ENCODE data around the gene OSM.

OSM gene

DNA sequence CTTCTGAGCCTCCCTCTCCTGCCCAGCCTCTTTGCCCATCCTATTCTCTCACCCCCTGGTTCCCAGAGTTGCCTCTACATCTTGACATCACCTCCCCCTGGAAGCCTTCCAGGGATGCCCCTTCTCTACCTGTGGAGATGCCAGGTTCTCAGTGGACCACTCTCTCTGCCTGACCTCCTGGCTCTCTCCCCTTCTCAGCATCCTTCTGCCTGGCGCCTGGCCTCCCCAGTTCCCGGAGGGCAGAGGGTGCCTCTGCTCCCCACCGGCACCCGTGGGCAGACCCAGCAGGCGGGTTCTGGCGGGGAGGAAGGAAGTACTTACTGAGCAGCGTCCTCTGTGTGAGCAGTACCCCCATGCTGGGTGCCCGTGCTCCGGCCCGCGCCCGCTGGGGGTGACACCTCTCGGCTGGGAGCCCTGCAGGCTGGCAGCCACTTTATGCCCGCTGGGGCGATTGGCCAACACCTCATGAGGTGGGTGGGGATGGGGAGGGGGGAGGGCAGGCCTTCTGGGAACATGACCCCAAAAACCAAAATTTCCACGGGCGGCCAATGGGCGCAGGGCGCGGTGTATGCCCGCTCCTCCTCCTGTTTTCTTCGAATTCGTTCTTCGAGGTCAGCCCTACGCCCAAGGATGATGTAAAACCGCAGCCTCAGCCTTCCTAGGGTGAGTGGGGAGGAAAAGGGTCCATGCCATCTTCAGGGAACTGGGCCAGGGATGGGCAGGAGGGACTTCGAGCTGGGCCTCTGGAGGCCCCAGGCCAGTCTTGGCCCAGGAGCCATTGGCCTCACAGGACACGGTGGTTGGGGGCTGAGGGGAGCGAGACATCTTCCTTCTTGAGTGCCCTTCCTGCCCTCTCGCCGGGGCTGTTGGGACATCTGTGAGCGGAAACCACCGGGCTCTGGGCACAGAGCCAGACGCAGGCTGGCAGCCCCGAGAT, at the start of gene OSM:
Gene OSM, minus strand, starts transcription at position 407 of the 937 bp plus-strand sequence. Its CDS starts 52 bp downstream, at position 355.
- in situ Hi-C loops (cut with MboI; ENCODE audit: low sequenced_read_pairs), result loop anchor here (10.0 kb wide), 1 partner anchor 118 kb away; the partner anchor contains the start of gene RNF215

DNA sequence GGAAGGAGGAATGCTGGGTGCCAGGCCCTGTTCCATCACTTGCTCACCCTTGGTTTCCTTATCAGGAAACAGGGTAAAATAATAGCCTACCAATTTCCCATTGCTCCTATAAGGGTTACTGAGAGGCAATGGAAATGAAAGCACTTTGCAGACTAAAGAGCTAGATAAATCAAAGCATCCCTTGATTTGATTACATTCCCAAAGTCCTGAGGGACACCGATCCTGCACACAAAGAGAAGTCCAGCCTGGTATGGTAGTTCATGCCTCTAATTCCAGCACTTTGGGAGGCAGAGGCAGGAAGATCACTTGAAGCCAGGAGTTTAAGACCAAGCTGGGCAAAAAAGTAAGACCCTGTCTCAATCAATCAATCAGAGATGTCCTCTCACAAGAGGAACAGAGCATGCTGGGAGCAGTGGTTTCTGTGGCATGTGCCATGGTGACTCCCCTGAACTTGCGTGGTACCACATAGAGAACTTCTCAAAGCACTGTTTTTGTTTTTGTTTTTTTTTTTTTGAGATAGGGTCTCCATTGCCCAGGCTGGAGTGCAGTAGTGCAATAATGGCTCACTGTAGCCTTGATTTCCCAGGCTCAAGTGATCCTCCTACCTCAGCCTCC, 49.4 kb upstream of the OSM start:
- in situ Hi-C loops (cut with MboI; ENCODE audit: low sequenced_read_pairs), result no loop called here

DNA sequence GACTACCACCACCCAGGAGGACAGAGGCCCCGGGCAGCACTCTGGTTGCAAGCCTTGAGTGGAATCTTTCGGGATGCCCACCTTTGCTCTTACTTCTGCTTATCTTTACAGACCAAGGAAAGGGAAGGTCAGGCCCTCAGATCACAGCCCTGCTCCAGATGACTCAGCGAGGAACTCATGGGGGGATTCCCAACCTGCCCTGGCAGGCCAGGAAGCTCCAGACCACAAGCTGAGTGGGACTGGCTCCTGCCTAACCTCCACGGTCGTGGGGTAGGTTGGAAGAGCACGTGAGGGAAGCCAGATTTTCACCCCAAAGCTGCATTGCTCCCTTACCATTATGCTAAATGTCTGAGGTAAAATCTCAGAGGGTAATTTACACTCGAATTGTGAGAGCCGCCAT, 48.3 kb upstream of the OSM start:
- in situ Hi-C loops (cut with MboI; ENCODE audit: low sequenced_read_pairs), result no loop called here

DNA sequence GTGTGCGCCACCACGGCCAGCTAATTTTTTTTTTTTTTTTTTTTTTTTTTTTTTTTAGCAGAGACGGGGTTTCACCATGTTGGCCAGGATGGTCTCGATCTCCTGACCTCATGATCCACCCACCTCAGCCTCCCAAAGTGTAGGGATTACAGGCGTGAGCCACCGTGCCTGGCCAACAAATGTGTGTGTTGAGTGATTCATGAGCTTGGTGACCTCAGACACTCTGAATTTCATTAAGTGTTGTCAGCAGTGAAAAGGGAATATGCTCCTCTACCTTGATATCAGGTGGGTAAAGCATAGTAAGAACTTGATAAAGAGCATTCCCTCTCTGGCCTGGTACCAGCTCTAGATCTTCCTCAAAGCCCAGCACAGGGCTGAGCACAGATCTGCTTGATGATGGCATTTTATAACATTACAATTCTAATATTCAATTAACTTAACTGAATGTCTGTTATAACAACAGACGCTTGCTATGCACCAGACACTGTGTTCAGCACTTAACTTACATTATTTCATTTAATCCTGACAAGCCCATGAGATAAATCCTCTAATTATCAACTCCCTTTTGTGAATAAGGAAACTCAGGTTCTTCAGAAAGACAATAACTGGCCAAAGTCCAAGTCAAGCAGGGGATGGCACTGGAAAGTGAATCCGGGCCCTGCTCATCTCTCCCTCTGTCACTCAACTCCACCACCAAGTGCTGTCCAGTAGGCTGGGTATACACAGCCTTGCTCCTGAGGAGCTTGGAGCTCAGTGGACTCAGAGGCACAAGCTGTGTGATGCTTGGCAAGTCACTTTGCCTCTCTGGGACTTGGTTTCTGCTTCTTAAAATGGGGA, 47.1 kb upstream of the OSM start:
- in situ Hi-C loops (cut with MboI; ENCODE audit: low sequenced_read_pairs), result no loop called here

DNA sequence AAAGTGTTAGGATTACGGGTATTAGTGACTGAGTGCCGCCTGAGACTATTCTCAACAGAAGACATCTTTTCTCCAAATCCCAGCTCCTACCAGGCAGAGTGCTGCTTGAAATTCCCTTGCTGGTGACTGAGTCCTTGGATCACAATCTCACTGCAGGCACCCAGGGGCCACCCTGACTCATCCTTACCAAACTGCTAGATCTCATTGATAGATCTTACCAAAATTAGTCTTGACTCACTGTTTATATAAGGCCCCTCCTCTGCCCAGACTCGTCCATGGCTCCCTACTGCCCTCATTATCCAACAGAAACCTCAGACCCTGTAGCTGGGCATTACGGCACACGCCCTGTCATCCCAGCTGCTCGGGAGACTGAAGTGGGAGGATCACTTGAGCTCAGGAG, 45.4 kb upstream of the OSM start:
- in situ Hi-C loops (cut with MboI; ENCODE audit: low sequenced_read_pairs), result no loop called here

DNA sequence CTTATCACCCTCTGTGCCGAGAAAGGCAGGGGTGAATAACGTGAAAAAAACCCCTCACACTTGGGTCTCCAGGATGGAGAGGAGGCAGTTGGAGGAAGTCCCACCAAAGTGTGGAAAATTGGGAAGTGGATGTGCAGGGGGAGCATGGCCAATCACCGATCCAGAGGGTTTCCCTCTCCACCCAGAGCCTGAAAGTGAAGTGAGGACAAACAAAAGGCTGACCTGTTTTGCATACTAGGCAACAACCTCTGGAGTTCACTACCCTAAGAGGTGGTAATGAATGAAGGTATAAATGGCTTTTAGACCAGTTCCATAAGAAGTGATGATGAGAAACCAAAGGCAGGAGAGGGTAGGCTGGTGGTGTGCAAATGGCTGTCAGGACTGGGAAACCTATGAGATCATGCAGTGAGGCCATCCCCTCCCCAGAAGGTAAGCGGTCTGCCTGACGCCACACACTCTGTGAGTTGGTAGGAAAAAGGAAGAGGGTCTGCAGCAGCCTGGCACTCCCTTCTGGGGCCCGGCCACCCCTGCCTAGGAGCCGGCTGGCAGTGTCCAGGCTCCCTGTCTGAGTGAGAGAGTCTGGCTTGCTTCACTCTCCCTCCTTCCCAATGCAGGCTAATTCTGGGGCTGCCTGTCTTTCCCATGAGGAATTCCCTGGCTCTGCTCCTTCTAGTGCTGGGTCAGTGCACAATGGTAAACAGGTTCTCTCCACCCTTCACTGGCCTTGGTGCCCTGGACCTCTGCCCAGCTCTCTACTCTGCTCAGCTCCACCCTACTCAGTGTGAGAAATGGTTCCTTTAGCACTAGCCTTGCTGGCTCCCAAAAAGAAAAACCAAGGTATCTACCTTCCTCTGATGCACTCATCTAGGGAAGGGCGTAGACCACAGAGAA, 44.5 kb upstream of the OSM start:
- in situ Hi-C loops (cut with MboI; ENCODE audit: low sequenced_read_pairs), result no loop called here

DNA sequence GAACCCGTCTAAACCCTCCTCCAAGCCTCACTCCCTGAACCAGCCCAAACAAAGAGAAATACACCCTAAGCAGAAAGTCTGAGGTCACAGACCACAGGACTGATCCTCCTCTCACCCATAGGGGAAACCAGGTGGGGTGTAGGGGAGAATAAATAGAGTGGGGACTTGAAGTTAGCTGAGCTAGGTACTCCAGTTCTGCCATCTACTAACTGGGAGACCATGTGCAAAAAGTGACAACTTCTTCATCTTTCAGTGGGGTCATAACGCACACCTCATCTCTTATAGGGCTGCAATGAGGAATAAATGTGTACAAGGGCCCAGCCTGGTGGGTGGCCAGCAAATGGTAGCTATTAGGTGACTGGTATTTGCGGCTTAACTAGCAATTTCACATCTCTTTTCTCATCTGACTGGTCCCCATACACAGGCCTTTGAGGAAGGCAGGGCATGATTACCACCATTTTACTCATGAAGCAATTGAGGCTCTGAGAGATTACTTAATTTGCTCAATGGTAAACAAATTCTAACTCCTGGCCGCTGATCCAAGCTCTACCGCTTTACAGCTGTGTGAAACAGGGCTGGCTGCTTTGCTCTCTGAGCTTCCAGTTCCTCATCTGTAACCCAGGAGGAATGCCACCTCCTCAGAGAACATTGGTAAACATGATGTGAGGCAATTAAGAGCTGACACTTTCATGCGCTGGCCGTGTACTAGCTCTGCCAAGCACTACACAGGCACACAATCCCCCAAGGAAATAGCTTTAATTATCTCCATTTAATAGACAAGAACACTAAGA, 43.5 kb upstream of the OSM start:
- in situ Hi-C loops (cut with MboI; ENCODE audit: low sequenced_read_pairs), result no loop called here

DNA sequence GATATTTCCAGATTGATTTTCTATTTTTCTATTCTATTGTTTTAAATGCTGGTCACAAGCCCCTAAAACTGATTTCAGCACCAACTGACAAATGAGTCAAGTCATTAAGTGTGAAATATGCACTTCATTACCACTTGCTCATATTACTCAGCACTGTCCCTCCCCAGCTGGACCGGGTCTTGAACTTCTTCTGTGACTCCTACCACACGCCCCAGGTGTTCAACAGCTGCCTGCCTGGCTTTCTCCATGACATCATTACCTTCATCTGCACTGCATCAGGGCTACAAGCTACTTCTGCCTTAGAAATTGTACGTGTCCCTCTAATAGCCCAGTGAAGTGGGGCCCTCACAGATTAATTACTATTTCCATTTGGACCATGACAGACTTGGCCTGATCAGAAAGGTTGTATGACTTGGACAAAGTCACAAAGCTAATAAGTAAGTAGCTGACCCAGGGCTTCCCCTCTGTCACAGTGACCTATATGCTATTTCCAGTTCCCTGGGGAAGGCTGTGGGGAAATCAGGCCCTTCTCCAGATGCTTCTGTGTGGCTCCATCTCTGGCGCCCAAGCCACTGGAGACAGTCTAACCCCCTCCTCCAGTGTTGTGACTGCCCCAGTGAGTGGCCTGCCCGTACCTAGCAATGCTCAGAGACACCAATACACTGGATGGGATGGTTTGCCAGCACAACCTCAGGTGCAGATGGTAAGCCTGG, 42.0 kb upstream of the OSM start:
- in situ Hi-C loops (cut with MboI; ENCODE audit: low sequenced_read_pairs), result no loop called here

DNA sequence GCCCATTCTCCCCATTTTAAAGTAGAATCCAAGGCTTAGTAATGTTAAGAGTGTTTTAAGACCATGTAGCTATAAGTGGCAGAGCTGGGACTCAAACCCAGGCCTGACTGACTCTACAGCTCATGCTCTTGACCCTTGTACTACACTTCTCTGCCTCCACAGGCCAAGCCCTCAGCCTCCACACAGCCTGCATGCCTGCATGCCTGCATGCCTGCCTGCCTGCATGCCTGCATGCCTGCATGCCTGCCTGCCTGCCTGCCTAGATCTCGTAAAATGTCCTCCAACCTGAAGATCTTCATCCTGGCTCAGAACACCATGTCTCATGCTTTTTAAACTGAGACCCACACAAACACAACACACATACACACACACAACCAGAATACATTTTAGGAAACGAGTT, 41.4 kb upstream of the OSM start:
- in situ Hi-C loops (cut with MboI; ENCODE audit: low sequenced_read_pairs), result no loop called here

DNA sequence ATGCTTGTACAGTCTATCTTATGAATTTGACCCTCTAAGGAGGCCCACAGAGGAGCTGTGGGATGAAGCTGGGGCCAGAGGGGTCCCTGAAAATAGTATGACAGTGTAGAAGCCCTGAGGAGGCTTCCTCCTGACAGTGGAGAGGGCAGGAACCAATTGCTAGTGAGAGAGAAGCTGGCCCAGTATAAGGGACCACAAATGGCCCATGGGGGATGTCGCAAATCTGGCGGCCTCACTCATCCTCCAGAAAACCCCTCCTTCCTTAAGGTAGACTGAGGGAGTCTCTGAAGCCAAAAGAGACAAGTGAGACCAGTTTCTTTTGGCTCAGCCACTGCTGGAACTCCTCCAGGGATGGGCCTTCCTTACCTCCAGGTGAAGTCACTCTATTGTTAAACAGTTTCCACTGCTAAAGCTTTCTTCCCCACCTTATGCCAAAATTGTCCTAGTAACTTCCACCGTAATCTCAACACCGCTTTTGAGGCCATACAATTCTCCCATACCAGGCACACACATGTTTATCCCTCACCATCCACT, 40.5 kb upstream of the OSM start:
- in situ Hi-C loops (cut with MboI; ENCODE audit: low sequenced_read_pairs), result no loop called here

DNA sequence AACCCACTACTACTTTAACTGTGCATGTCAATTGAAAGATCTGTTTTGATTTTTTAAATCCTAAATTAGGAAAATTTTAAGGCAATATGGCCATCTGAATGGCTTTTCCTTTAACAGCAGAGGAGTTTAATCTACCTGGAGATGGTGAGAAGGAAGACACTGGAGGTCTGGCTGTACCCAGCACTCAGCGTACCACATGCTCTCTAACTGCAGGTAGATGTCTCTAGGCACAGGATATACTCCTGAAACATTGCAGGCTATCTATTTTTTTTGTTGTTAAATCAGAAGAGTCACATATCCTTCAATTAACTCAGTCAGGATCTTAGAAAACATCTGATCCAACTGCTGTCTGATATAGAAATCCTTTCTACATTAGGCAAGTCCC, 40.0 kb upstream of the OSM start:
- in situ Hi-C loops (cut with MboI; ENCODE audit: low sequenced_read_pairs), result no loop called here

DNA sequence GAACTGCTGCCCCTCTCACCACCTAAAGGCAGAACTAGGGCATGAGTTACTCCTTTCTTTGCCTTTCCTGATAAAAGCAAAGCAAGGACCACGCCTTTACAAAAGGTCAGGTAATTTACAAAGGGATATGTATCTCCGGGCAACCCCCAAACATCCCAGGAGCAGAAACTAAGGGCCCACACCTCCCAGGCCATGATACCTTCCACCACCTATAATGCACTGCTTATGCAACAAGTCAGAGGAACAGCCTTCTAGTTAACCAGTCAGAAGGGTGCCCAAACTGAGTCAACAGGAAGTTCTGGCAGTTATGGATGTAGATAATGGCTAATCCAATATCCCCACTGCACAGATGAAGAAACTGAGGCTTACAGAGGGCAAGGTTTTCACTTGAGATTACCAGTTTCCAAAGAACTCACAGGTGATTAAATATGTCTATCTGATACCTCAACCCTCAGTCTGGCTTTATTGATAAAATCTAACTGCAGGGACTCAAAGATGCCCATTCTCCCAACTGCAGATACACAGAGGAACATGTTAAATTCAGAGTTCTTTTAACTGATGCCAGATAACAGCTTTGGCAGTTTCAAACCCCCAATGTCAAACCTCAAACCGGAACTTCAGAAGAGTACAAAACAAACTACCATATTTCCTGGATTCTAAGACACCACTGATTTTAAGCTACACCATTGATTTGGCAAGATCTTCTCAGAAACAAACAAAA, 39.4 kb upstream of the OSM start:
- in situ Hi-C loops (cut with MboI; ENCODE audit: low sequenced_read_pairs), result no loop called here

DNA sequence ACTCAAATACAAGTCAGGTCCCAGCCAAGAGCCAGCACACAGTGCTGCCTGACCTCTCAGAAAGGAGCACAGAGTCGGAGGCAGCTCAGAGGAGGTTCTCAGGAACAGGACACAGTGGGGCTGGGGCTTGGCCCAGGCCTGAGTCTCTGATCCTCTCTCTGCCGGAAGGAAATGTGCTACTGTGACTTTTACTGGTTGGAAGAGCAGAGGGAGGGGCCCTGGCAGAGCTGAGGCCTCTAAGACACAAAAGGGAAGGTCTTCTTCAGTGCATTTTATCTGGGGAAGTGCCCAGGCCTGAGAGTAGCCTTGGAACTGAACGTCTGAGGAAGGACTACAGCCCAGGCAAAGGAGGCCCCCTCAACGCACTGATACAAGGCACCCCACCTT, 38.9 kb upstream of the OSM start:
- in situ Hi-C loops (cut with MboI; ENCODE audit: low sequenced_read_pairs), result no loop called here

DNA sequence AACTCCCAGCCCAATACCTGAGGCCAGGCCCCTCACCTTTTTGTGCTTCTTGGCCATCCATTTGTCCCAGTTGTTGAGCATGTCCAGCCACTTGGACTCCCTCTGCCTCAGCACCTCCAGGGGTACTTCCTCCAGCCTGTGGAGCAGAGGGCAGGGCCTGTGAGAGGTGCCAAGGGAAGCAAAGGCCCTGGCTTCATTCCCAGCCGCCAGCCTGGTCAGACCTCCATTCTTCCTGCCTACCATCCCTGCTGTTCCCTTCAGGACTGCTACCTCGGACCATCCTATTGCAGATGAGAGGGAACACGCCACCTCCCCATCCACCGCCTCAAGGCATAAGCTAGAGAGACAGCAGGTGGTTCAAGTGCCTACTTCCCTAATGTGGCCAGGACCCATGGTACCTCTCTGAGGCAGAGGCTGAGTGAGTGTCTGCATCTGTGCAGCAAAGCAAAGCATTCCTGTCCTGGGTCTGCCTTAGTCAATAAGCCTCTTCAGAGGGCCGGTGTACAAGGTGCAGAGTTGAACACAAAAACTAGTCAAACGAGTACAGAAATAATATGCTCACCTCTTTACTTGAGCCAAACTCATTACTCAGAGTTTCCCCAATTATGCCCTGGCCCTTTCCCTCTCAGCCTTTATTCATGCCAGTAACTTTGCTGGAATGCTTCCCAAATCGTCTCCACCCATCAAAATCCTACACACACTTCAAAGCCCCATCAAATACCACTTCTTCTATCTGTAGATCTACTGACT, 38.0 kb upstream of the OSM start:
- in situ Hi-C loops (cut with MboI; ENCODE audit: low sequenced_read_pairs), result no loop called here

DNA sequence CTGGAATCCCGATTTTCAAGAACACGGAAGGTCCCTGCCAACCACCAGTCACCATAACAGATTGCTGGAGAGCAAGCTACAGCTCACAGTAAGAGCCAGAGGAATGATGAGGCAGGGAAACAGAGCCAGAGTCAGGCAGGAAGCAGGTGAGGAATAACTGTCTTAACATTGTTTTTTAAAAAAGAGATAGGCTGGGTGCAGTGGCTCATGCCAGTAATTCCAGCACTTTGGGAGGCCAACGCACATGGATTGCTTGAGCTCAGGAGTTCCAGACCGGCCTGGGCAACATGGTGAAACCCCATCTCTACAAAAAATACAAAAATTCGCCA, 36.1 kb upstream of the OSM start:
- in situ Hi-C loops (cut with MboI; ENCODE audit: low sequenced_read_pairs), result no loop called here

DNA sequence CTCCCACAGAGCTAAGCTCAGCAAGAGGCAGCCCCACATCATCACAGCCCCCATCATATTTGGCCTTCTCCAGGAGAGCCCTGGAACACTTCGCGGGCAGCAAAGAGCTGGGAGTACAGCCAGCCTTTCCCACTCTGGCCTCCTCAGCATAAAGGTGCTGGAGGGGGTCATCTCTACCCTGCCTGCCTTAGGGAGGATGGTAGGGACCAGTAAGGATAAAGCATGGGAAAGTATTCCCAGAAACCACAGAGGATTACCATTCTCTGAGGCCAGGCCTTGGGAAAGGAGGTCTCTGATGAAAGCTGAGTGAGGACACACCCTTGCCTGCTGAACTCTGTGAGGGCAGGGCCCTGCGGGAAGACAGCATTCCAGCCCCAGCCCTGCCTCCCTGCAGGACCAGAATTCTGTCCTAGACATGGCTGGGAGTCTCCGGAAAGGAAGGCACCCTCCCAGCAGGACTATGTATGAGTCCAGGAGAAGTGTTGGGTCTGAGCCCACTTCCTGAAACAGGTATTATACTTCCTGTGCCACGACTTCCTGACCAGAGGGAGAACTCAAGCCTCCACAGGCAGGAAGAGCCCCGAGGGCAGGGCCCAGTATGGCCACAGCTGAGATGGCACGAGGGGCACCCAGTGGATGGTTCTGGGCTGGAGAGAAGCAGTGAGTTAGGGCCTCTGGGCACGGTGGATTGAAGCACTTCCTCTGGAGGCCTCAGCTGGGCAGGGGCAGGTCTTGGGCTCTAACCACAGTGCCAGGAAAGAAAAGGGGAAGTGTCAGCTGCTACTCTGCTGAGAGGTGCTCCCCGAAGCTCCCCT, 35.6 kb upstream of the OSM start:
- in situ Hi-C loops (cut with MboI; ENCODE audit: low sequenced_read_pairs), result no loop called here

DNA sequence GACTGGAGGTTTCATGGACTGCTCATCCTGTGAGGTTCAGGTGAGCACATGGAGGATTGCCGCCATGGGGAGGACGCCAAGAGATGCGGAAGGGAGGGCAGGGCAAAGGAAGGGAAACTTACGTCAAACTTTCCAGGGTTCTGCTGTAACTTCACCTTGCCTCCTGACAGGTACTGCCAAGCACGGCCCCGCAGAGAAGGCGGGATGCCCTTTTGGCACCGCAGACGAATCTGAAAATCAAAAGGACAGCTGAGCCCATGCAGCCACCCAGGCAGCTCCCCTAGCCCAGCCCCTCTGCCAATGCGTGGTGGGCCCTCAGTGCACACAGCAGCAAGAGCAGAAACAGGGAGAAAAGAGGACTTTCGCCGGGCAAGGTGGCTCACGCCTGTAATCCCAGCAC, 32.7 kb upstream of the OSM start:
- in situ Hi-C loops (cut with MboI; ENCODE audit: low sequenced_read_pairs), result no loop called here

Measured in HL-60/S4 (cell line).